ENCODE measurements around the gene TP53AIP1. TPM values are rescaled to one million over a fixed set of nuclear protein-coding genes. Genes with fewer than 3 reads are reported as not detected.

TP53AIP1 gene
- total RNA-seq, 2 experiments from 2014 or later, result not detected

DNA sequence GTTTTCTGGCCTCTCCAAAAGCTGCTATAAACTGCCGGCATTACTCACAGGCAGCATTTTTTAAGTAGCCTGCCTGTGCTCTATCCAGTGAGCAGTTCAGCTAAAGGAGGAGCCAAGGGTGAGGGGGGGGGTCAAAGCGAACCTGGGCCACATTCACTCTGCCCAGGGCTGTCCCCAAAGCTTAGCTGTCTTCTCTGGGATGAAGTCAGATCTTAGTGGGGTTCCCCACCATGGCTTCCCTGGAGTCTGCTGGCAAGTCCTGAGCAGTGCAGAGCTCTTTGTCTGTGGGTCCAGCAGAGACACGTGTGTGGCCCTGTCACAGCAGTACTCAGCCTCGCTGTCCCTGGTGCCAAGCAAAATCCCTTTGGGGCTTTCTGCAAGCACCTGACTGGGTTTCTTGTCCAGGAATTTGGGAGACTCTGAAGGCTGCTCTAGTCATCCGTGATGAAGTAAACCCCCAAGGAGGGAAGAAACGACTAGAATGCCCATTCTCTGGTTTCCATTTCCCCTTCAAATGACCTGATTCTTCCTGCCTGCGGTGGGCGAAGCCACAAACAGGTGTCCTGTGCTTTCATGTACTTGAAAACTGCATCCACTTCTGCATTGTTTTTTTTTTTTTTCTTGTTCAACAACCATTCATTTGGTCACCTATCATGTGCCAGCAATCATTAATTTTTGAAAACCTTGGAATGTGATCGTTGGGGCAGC, 48.9 kb downstream of the TP53AIP1 start:
- no peak for TF ChIP-seq CTCF (IDR thresholded peaks at IDR 0.05)
- H3K27ac Mint-ChIP-seq, result no peak overlapping the region
- H3K36me3 Mint-ChIP-seq (ENCODE audit: low read depth), result no peaks in the 10 kb centered on the region
- POLR2A ChIA-PET, result interaction anchor here (1.1 kb wide), 1 partner anchor 66 kb away, joined by 3 read pairs; no protein-coding TSS in a partner anchor
- intact Hi-C loops (cut with micrococcal nuclease), result no loop called here
- H3K27me3 Mint-ChIP-seq, result peaks cover 42% of the 10 kb centered on the region
- CTCF ChIA-PET, result interaction anchor here (2.0 to 5.9 kb wide), 3 partner anchors 9 to 62 kb away, joined by 23 to 34 read pairs (median 33); no protein-coding TSS in a partner anchor
- H3K4me1 Mint-ChIP-seq (ENCODE audit: low read depth), result peaks cover 3% of the 10 kb centered on the region
- H3K9me3 Mint-ChIP-seq, result no peaks in the 10 kb centered on the region
- ATAC-seq (no peak), DNase-seq (no peak)
- H3K4me3 Mint-ChIP-seq, result no peak overlapping the region

GRCh38 chr11:128892866-128893565, 49.7 kb downstream of the TP53AIP1 start:
- H3K4me3 Mint-ChIP-seq, result no peak overlapping the region
- intact Hi-C loops (cut with micrococcal nuclease), result no loop called here

GRCh38 chr11:128891913-128892398, 50.7 kb downstream of the TP53AIP1 start:
- no peak for ATAC-seq
- Mint-ChIP-seq H3K4me1 (ENCODE audit: low read depth) (peaks cover 3% of the 10 kb centered on the region), H3K36me3 (ENCODE audit: low read depth) (no peaks in the 10 kb centered on the region), H3K9me3 (no peaks in the 10 kb centered on the region), H3K4me3 (no peak overlapping the region), H3K27me3 (peaks cover 53% of the 10 kb centered on the region), H3K27ac (no peak overlapping the region)
- POLR2A ChIA-PET, result interaction anchor here (0.8 kb wide), 1 partner anchor 44 kb away, joined by 3 read pairs; no protein-coding TSS in a partner anchor
- TF ChIP-seq CTCF (IDR thresholded peaks at IDR 0.05), result no peak
- no peak for DNase-seq
- CTCF ChIA-PET, result interaction anchor here (1.2 to 5.9 kb wide), 4 partner anchors 7 to 64 kb away, joined by 3 to 34 read pairs (median 28); no protein-coding TSS in a partner anchor
- intact Hi-C loops (cut with micrococcal nuclease), result no loop called here

More at GRCh38 chr11:128892866-128893565, 49.7 kb downstream of the TP53AIP1 start:
- Mint-ChIP-seq H3K36me3 (ENCODE audit: low read depth) (no peaks in the 10 kb centered on the region), H3K27ac (no peak overlapping the region), H3K9me3 (no peaks in the 10 kb centered on the region), H3K4me1 (ENCODE audit: low read depth) (peaks cover 3% of the 10 kb centered on the region), H3K27me3 (peaks cover 48% of the 10 kb centered on the region)
- ATAC-seq (no peak), DNase-seq (no peak)
- ChIA-PET CTCF (interaction anchor here (1.2 to 5.9 kb wide), 4 partner anchors 8 to 63 kb away, joined by 3 to 34 read pairs (median 28); no protein-coding TSS in a partner anchor), POLR2A (interaction anchor here (1.1 kb wide), 1 partner anchor 66 kb away, joined by 3 read pairs; no protein-coding TSS in a partner anchor)
- no peak for TF ChIP-seq CTCF (IDR thresholded peaks at IDR 0.05)

GRCh38 chr11:128890543-128891368, 51.9 kb downstream of the TP53AIP1 start, which contains the start of gene KCNJ5:
KCNJ5 (plus strand) TSS chr11:128891356; CDS start chr11:128911274, 19,918 bp downstream.
- ATAC-seq (peak; percentile 11), DNase-seq (no peak)
- CTCF ChIA-PET, result interaction anchor here (4.2 to 5.9 kb wide), 2 partner anchors 15 to 65 kb away, joined by 33 to 34 read pairs; no protein-coding TSS in a partner anchor
- no peaks in the 10 kb centered on the region for H3K36me3 Mint-ChIP-seq (ENCODE audit: low read depth)
- no peak for TF ChIP-seq CTCF (IDR thresholded peaks at IDR 0.05)
- H3K9me3 Mint-ChIP-seq, result no peaks in the 10 kb centered on the region
- POLR2A ChIA-PET, result interaction anchor here (0.7 to 0.8 kb wide), 2 partner anchors 18 to 45 kb away, joined by 3 read pairs; no protein-coding TSS in a partner anchor
- no peak within 1 kb of the TSS for H3K27ac Mint-ChIP-seq
- intact Hi-C loops (cut with micrococcal nuclease), result no loop called here
- H3K4me1 Mint-ChIP-seq (ENCODE audit: low read depth), result peaks cover 6% of the 10 kb centered on the region
- H3K4me3 Mint-ChIP-seq, result peak within 1 kb of the TSS; percentile 61
- peaks cover 55% of the 10 kb centered on the region for H3K27me3 Mint-ChIP-seq
